NCI-H146 treated with DMSO at 0.1 percent for 48 hours (cell line): ENCODE data around the gene BTG3.

ENCODE experiments used
- DNase-seq: peaks from one replicate; lab custom pipeline; 2025; ENCODE audit not compliant: unreplicated experiment; lab: John Stamatoyannopoulos, UW

The BTG3 gene

DNA sequence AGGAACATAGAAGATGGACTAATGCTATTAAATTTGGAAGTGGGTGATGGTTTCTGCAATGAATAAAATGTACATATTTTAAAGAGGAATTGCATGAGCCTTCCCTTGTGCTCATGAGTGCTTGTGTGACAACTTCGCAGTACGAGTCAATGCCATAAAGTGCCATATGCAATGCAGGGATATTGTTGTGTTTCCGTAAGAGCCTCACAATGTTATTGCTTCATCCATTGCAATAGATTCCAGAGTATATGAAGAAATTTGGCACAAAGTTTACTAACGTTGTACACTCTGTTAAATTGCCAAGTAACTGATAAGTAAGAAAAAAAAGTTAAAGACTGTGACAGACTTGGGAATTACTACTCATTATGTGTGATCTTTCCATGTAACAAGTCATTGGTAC, 22.3 kb downstream of the BTG3 start:
- no peak for DNase-seq

- DNase-seq: no peak
These were observed 26.7 kb downstream of the BTG3 start for GRCh38 chr21:17585875-17586450.

- no peak for DNase-seq
These were observed 28.8 kb downstream of the BTG3 start for GRCh38 chr21:17583898-17584297.

- DNase-seq: no peak
These were observed 32.4 kb downstream of the BTG3 start for GRCh38 chr21:17580319-17580718.

DNA sequence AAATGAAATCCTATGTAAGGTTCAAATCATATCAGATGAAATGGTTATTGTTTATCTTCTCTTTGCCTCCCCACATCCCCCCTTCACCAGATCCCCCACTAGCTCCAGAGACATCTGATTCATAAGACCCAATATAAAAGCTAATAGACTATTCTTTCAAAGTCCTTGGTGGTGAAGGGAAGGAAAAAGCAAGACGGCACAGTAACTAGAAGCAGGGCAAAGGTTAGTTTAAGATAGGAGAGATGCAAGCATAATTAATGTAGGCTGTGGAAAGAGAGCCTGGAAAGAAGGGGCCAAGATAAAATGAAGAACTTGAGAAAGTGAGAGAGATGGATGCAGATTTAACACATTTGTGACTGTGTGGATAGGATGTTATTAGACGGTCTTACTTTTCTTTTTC, 33.8 kb downstream of the BTG3 start:
- no peak for DNase-seq

GRCh38 chr21:17578162-17578561, 34.5 kb downstream of the BTG3 start:
- DNase-seq: no peak

DNA sequence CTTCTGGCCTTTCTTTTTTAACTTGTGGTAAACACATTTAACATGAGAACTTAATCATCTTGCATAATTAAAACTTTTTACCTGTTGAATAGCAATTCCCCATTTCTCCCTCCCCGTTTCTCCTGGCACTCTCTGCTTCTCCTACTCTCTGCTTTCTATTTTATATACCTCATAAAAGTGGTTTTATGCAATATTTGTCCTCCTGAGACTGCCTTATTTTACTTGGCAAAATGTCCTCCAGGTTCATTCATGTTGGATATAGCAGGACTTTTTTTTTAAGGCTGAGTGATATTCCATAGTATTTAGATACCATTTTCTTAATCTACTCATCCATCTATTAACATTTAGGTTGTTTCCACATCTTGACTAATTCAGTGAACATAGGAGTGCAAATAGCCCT, 35.0 kb downstream of the BTG3 start:
- no peak for DNase-seq

DNA sequence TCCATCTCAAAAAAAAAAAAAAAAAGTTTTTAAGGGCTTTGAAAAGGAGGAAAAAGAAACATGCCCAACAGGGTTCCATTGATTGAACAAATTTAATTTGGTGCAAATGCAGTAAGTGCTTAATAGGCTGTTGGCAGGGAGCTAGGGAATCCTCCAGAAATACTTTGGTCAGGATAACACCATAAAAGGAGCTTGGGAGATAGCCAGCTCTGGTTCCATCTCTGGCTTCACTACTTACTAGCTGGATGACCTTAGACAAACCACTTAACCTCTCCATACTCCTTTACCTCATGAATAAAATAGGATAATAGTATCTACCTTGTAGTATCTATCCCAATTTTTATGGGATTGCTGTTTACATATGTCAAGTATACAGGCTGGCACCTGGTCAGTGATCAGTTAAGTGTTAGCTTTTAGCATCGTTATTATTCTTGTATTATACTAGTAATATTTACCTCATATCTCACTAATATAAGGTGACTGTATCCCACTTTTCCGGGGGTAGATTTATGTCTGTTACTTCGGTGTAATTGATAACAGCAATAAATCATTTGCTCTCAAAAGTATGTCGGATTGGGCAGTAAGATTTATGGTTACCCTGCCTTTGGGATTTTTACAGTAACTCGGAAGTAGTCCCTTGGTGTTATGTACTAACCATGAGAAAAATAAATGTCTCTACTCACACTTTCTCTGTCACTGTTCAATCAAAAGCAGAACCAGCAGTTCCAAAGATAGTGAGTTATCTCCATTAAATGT, 36.4 kb downstream of the BTG3 start:
- DNase-seq: no peak

- no peak for DNase-seq
These were observed 37.6 kb downstream of the BTG3 start for GRCh38 chr21:17575076-17575475.

DNA sequence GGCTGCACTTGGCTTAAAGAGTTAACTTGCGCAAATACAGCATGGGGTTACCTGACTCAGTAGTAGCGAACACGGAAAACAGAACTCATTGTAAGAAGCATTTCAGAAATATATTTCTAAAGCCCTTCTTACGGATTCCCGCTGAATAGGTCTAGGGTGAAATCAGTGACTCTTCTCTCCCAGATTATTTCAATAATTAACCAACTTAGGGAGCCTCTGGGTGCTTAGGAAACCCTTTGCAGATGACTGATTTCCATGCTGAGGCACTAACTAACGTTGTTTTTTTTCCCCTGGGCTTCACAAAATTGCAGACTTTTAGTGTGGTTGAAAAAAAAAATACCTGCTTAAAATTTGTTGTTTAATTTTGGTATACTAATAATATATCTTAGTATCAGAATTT, 40.3 kb downstream of the BTG3 start:
- no peak for DNase-seq

GRCh38 chr21:17570786-17571185, 41.9 kb downstream of the BTG3 start:
- DNase-seq: no peak

GRCh38 chr21:17560377-17561025, 52.2 kb downstream of the BTG3 start:
- no peak for DNase-seq

DNA sequence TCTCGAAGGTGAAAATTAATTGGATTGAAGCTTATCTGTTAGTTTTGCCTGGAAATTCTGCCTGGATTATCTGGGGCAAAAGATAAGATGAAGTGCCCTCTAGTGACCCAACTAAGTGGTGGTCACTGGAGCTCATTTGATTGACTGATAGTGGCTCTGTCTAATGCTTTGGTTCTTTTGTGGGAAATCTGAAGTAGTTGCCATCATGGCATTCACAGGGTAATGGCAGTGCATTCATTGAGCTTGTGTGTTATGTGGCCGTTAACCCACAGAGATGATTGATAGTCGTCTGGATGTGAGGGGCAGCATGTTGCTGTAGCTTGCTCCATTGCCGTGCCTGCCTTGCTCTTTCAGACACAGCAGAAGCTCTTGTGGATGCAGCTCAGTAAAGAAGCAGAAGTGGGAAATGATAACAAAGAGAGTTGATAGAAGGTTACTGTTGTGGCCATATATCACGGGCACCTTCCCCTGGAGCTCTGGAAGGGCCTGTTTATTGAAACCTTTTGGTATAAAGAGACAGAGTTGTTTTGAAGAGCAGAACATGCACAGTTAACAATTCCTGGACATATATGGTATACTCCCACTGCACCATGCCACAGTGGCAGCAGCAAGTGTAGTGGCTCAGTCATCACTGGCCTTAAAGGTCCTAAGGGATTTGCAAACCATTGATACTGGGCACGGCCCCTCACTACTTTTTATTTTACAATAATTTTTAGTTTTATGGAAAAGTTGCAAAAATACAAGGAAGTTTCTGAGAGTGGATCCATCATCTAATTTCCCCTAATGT, 57.8 kb downstream of the BTG3 start:
- no peak for DNase-seq

DNA sequence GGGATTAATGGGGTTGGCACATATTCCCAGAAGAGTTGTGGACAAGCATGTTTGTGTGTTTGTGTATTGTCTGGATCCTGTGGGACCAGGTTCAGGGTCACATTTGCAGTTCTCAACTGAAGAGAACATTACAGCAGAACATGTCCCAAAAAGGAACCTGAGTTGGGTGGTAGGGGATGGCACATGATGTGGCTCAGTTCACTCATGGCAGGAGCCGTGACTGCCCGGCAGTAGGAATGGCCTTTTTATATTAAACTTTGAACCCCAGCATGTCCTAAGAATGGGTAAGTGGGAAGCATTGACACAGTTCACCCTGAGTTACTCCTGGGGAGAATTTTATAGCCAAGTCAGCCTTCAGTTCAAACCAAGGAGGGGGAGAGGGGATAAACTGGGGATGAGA, 58.6 kb downstream of the BTG3 start:
- no peak for DNase-seq

DNA sequence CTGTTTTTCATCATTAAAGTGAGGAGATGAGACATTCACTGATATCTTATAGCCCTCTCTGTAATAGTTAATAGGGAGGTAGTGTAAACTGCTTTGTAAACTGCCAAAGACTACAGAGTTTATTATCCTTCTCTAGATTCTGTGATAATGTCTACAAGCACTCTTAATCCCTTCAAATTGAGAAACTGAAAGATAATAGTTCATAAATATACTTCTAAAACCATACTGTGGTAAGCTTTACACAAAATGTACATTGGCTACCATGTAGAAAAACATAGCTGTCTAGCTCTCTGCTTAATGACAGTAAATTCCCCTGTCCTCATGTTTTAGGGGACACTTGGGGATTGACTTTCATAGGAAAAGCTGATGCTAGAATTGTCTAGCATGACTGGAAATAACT, 60.3 kb downstream of the BTG3 start:
- DNase-seq: no peak

GRCh38 chr21:17550671-17551308, 61.9 kb downstream of the BTG3 start:
- DNase-seq: no peak

DNA sequence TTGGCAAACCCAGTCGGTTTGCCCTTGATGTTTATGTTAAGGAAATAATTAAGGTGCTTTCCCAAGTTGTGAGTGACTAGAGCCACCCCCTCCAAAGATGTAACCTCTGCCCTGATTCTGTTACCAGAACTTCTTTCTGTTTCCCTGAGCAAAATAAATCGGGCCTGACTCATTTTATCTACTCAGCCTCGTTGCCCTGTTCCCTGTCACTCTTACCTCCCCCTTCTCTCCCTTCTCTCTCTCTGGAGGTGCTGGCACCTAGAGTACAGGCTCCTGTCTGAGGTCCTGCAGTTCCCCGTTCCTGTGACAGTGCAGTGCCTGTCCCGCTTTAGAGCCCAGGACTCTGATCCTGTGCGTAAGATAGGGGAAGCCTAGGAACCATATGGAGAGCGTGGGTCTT, 64.4 kb downstream of the BTG3 start:
- DNase-seq: no peak

DNA sequence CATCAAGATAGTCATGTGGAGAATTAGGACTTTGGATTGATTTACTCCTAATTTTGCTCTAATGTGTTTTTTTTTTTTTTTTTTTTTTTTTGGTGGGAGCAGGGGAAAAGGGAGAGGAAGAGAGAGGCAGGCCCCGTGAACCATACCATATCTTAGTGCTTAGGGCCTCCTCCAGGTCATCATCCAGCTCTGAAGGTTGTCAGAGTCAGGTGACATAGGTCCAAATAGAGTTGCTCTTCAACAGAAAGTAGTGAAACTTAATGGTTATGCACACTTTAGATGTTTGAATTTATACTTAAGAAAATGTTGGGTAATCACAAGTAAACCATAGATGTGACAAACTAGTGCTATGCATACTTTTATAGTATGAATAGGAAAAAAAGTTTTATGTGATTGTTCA, 67.7 kb downstream of the BTG3 start:
- DNase-seq: no peak
